Colon (tissue), 2 donors: ENCODE measurements around the gene PPBP.

Source experiments
- FAIRE-seq: peaks from 2 replicates; lab custom pipeline; 2012; peaks lifted over from hg19 to GRCh38; lab: Jason Lieb, UNC
- donor health status: control.
- donor health status: control.

Gene PPBP

DNA sequence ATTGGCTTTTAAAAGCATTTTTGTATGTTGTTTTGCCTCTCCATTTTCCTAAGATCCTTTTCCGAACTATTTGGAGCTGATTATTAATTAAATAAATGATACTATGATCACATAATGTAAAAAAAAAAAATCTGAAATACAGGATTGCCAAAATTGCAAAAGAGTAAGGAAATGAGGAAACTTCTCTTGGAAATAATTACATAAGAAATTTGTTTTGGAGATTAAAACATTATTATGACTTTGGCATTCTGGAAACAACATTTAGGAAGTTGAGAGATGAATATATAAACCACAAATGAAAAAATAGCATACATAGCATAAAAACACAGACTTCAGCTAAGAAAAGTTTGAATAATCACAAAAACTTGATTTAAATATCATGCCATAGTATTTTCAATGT, 39.7 kb downstream of the PPBP start:
- FAIRE-seq, result no peak

GRCh38 chr4:73947239-73947985, 40.6 kb downstream of the PPBP start:
- FAIRE-seq, result no peak

DNA sequence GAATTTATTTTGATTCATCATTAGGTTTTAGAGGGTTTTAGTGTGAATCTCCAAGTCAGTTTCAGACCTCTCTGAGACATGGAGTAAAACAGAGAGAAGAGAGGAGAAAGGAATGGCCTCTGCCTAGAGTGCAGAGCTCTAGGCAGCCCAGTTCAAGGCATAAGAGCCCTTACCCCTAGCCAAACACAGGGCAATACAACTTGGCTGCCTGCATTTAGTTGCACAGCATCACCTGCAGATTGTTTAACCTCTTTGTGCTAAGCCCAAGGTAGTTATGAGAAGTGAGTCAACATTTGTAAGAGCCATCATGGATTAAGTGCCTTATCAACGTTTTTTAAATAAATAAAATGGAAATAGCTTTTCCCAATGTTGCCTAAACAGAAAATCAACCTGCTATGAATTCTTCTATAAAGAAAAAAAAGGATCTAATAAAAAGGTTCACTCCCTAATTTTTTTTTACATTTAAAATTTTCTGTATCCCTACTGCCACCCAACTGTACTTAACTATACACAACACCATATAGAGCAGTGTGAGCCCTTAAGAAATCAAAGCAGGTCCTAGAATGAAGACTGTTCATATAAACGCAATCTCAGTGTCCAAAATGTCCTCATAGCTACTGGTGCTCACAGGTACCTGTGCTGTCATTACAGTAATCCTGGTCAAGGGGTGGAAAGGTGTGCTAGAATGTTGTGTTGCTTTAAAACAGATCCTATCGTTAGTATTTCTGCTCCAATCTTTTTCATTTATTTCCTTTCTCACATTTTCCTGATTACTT, 42.1 kb downstream of the PPBP start:
- FAIRE-seq, result no peak

- no peak for FAIRE-seq
Observed at GRCh38 chr4:73945140-73945539, 42.9 kb downstream of the PPBP start.

- no peak for FAIRE-seq
Observed at GRCh38 chr4:73944061-73944875, 43.7 kb downstream of the PPBP start.

DNA sequence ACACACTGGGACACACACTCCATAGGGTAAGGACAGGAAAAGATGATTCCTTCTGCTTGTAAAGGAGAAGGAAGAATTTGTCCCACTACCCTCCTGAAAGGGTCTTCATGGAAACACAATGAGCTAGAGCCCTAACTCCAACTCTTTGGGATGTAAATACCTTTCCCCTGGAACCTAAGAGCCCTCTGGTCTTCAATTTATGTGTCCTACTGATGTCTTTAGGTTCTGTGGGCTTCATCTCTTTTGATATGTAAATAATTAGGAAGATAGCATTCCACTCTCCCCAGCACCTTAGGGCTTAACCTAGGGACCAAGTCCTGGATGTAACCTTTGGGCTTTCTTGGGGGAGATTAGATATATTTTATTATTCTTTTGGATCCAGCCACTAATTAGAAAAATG, 44.4 kb downstream of the PPBP start:
- no peak for FAIRE-seq

GRCh38 chr4:73936969-73937368, 51.0 kb downstream of the PPBP start:
- FAIRE-seq, result no peak
